NCI-H1105 treated with DMSO at 0.1 percent for 48 hours (cell line): ENCODE measurements around the gene EPS8.
A peak's percentile ranks its signal among the peaks of the same experiment; 100 is the strongest.
"Not testable (repeated sequence)": the region's sequence is repeated elsewhere in the genome, so short reads cannot be mapped to it uniquely, and the experiment has no call there.

Source experiments
- DNase-seq: peaks from one replicate; lab custom pipeline; 2025; lab: John Stamatoyannopoulos, UW

Gene EPS8

DNA sequence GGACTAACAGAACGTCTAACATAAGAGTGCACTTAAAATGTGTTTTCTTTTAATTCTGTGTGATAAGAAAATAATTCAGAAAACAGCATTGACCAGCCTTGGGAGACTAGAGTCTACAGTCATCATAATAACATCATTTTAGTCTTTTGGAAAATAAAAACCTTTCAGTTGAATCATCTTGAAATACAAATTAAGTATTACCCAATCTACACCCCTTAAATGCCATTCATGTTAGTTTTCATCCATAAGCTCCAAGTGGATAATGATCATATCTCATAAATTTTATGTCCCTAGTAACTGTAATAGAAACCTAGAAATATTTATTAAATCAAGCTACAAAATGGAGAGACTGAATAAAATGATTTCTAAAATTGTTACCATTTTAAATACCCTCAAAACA, 32.4 kb downstream of the EPS8 start:
- DNase-seq = no peak

- DNase-seq = no peak
Measured at GRCh38 chr12:15754233-15754632, 35.0 kb downstream of the EPS8 start.

GRCh38 chr12:15752785-15753184, 36.4 kb downstream of the EPS8 start:
- no peak for DNase-seq

DNA sequence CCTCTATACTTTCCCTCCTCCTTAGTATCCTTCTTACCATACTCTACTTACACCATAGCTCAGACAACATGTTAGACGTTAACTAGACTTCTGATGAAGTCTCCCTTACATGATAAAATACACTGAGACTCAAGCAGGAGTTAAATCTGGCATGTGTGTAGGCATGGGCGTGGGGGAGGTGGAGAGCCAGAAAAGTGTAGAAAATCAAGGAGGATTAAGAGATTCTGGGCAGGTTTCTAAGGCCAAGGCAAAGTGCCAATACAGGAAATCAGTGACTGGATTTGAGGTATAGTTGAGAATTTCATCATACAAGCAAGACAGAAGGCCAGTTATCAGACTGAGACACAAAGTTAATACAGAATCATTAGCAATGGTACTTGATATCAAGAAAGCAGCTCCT, 37.4 kb downstream of the EPS8 start:
- no peak for DNase-seq

- DNase-seq = no peak
Measured at GRCh38 chr12:15749937-15750336, 39.3 kb downstream of the EPS8 start.

DNA sequence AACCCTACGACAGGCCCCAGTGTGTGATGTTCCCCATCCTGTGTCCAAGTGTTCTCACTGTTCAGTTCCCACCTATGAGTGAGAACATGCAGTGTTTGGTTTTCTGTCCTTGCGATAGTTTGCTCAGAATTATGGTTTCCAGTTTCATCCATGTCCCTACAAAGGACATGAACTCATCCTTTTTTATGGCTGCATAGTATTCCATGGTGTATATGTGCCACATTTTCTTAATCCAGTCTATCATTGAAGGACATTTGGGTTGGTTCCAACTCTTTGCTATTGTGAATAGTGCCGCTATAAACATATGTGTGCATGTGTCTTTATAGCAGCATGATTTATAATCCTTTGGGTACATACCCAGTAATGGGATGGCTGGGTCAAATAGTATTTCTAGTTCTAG, 47.3 kb downstream of the EPS8 start:
- not testable (repeated sequence) for DNase-seq

GRCh38 chr12:15741082-15741481, 48.1 kb downstream of the EPS8 start:
- no peak for DNase-seq

DNA sequence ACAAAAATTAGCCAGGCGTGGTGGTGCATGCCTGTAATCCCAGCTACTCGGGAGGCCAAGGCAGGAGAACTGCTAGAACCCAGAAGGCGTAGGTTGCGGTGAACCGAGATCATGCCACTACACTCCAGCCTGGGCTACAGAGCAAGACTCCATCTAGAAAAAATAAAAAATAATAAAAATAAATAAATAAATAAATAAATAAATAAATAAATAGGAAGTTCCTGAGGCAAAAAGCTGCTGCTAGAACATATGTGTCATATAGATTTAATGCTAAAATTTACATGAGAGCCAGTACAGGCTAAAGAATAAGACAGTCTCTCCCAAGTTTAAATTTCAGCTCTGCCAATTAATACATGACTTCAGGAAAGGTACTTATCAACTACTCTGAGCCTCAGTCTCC, 48.8 kb downstream of the EPS8 start:
- DNase-seq = not testable (repeated sequence)

- DNase-seq = no peak
Measured at GRCh38 chr12:15738438-15739015, 50.7 kb downstream of the EPS8 start.

GRCh38 chr12:15735837-15736615, 53.2 kb downstream of the EPS8 start:
- DNase-seq = no peak

DNA sequence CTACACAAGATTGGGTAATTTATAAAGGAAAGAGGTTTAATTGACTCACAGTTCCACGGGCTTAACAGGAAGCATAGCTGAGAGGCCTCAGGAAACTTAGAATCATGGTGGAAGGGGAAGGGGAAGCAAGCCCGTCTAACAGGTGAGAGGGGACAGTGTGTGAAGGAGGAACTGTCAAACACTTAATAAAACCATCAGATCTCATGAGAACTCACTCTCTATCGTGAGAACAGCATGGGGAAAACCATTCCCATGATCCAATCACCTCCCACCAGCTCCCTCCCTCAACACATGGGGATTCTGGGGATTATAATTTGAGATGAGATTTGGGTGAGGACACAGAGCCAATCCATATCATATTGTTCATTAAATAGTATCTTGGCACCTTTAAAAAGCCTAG, 56.1 kb downstream of the EPS8 start:
- no peak for DNase-seq

GRCh38 chr12:15732341-15733061, 56.7 kb downstream of the EPS8 start:
- DNase-seq = no peak

DNA sequence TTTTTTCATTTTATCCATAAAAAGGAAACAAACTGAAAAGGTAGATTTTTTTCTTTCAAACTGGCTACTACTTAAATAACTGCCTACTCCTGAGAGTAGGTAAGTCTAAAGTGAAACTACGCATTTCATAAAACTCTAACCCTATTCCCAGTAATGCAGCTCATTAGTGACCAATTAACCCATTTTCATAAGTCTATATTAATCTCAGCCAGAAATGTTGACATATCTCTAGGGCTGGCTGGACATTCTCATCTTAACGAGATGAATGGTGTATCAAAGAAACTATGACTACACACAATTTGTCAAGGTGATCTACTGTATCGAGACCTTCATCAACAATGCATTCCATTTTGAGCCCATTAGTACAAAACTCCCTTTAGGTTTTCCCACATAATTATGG, 57.2 kb downstream of the EPS8 start:
- no peak for DNase-seq

DNA sequence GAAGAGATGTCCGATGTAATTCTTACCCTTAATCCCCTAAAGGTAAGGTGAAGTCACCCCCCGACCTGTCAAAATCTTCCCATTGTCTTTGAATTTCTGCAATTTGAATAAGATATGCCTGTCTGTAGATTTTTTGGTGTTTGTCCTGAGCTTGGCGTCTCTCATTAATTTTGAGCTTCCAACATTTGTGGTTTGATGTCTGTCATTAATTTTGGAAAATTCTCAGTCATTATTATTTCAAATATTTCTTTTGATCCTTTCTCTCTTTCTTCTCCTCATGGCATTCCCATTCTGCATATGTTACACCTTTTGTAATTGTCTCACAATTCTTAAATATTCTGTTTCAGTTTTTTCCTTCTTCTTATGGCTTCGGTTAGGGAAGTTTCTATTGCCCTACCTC, 60.1 kb downstream of the EPS8 start:
- DNase-seq = no peak

DNA sequence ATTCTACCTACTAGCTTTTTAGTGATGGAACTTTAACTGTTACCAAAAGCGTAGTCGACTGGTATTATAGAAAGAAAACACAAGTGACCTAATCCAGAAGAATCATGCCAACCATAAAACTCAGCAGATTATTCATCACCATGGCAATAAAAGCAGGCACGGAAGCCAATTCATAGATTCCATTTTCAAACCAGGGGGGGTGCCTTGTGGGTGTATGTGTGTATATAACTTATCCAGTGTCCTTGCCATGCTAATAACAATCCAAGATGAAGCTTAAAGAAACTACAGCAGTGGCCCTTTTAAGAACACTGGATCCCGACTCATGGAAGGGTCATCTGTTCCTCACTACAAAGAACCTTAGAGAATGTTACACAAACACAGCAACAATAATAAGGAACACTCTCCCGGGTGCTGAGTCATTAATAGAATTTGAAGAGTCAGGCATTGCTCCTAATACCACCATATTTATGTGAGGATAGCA, 61.0 kb downstream of the EPS8 start:
- DNase-seq = no peak

- DNase-seq = no peak
Measured at GRCh38 chr12:15726878-15727150, 62.4 kb downstream of the EPS8 start.

DNA sequence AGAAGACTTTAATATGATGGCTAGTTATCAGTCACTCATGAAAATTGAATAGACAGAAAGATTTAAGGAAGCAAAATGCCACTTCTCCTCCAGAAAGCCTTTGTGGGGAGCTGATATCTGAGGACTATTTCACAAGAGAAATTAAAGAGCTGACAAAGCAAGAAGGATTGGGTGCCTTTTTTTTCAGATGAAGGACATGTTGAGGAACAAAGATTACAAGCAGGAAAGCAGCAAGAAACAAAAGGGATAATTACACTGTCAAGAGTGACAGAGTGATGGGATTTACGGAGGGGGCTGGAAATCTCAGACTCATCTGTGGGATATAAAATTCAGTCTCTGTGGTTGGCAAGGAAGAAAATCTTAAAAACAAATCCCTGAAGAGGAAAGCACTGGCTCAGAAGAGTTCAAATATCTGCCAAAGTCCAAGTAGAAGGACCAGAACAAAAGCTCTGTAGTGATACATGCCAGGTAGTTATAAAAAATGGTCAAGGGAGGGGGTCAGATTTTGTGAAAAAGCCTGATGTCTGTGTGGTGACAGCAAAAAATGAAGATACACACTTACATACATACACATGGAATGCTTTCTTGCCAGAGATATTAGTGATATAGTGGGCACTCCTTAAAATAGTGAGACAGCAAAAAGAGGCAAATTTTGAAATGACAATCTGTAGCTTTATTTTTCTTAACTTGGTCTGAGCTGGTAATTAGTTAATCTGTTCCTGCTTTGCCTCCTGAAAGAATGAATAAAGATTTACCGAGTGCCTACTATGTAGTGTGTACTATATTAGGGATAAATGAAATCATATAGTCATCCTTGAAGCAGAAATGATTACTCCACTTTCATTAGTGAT, 62.9 kb downstream of the EPS8 start:
- peak; percentile 8 for DNase-seq

- DNase-seq = no peak
Measured at GRCh38 chr12:15722951-15723350, 66.2 kb downstream of the EPS8 start.

- DNase-seq = no peak
Measured at GRCh38 chr12:15721316-15722115, 67.7 kb downstream of the EPS8 start.

DNA sequence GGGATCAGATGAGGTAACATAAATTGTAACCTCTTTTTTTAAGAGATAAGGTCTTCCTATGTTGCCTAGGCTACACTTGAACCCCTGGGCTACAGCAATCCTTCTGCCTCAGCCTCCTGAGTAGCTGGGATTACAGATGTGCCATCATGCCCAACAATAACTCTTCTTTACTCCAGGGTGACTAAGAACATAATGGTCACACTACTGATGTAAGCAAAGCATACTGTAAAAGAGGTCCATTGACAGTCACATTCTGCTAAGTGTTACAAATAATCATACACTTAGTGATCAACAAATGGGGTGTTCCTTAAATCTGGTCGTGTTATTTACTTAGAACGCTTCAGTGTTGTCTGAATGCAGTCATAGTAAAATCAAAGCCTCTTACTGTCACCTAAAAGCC, 68.9 kb downstream of the EPS8 start:
- DNase-seq = no peak

DNA sequence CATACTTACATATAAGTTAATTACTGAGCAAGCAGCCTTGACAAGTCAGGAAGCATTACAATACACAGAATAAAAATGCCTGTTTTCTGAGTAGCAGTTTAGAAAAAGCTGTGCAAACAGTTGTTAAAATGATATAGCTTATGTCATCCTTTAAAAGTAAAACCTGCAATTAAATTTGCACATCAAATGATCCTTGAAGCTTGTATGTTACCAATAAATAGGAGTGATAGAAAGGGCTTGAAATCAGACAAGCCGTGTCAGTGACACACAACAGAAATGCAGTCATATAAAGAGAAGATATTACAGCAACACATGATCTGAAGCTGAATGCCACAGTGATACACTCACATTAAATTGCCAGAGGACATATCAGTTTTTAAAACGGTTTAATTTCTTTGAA, 70.0 kb downstream of the EPS8 start:
- no peak for DNase-seq
